AG04449 (cell line): Measurements from ENCODE around the gene GSDME.

Experiments used
- CTCF ChIA-PET: fragments of 350-600 bp; formaldehyde crosslinking; extraction: SDS; loops from one replicate; lab custom pipeline; 2021; ENCODE audit warnings: antibody characterized with exemption; lab: Yijun Ruan, JAX
- POLR2A ChIA-PET: fragments of 400-600, 350-600 bp; formaldehyde crosslinking; extraction: SDS; loops from one replicate; lab custom pipeline; 2020; ENCODE audit warnings: antibody characterized with exemption, inconsistent platforms; lab: Yijun Ruan, JAX
- DNase-seq: peaks from one replicate; pipeline ENCODE4 v3.0.0-alpha.2; 2010; ENCODE audit warnings: low read depth, low spot score
- H3K4me3 ChIP-seq: 2 replicates; pipeline ENCODE4 v1.5.1; 2011; ENCODE audit warnings: low read depth, mild to moderate bottlenecking, control low read depth, low read length
- CTCF ChIP-seq: IDR thresholded peaks from one replicate; pipeline ENCODE4 v1.5.1; 2011; ENCODE audit warnings: mild to moderate bottlenecking, moderate library complexity, low read length, control low read depth, inconsistent platforms; ENCODE audit not compliant: insufficient read depth; ENCODE audit errors: missing control alignments

The GSDME gene

GRCh38 chr7:24713039-24713793, 44.0 kb downstream of the GSDME start:
- no peak for TF ChIP-seq CTCF
- ChIA-PET CTCF (interaction anchor here (0.9 kb wide), 1 partner anchor 380 kb away, joined by 3 read pairs; no protein-coding TSS in a partner anchor), POLR2A (no interaction called here)
- no peak overlapping the region for H3K4me3 ChIP-seq
- no peak for DNase-seq

- ChIA-PET CTCF (interaction anchor here (1.1 to 2.4 kb wide), 5 partner anchors 8 to 136 kb away, joined by 3 to 21 read pairs (median 4); no protein-coding TSS in a partner anchor), POLR2A (no interaction called here)
- no peak for DNase-seq
- H3K4me3 ChIP-seq, result no peak overlapping the region
- TF ChIP-seq CTCF, result no peak
These were observed 47.5 kb downstream of the GSDME start for GRCh38 chr7:24709585-24710360.

GRCh38 chr7:24709051-24709450, 48.2 kb downstream of the GSDME start:
- POLR2A ChIA-PET, result no interaction called here
- CTCF ChIA-PET, result interaction anchor here (1.1 to 2.4 kb wide), 6 partner anchors 9 to 386 kb away, joined by 3 to 21 read pairs (median 4); no protein-coding TSS in a partner anchor
- no peak for DNase-seq
- H3K4me3 ChIP-seq, result no peak overlapping the region
- TF ChIP-seq CTCF, result no peak

- POLR2A ChIA-PET, result no interaction called here
- CTCF ChIA-PET, result interaction anchor here (0.6 to 2.4 kb wide), 7 partner anchors 8 to 387 kb away, joined by 3 to 21 read pairs (median 3); no protein-coding TSS in a partner anchor
- no peak for TF ChIP-seq CTCF
These were observed 49.2 kb downstream of the GSDME start for GRCh38 chr7:24707988-24708615.

GRCh38 chr7:24706211-24707170, 50.8 kb downstream of the GSDME start:
- POLR2A ChIA-PET, result no interaction called here

More at GRCh38 chr7:24707988-24708615, 49.2 kb downstream of the GSDME start:
- no peak for DNase-seq
- H3K4me3 ChIP-seq, result no peak overlapping the region

More at GRCh38 chr7:24706211-24707170, 50.8 kb downstream of the GSDME start:
- H3K4me3 ChIP-seq, result no peak overlapping the region
- TF ChIP-seq CTCF, result no peak
- no peak for DNase-seq
- CTCF ChIA-PET, result interaction anchor here (0.7 to 2.0 kb wide), 3 partner anchors 8 to 16 kb away, joined by 3 to 9 read pairs (median 3); no protein-coding TSS in a partner anchor
